Progenitor cell of endocrine pancreas (in vitro differentiated cells): ENCODE results near the gene CRIP3. TPM values are rescaled to one million over a fixed set of nuclear protein-coding genes. Genes with fewer than 3 reads are reported as not detected.
"Not testable (repeated sequence)": the region's sequence is repeated elsewhere in the genome, so short reads cannot be mapped to it uniquely, and the experiment has no call there.

Experiments used
- DNase-seq: peaks from one replicate; pipeline ENCODE4 v3.0.0; 2021; ENCODE audit warnings: low spot score; ENCODE audit not compliant: unreplicated experiment
- H3K27ac Mint-ChIP-seq: 2 replicates; pipeline ENCODE4 v1.8.0; 2021; ENCODE audit warnings: mild to moderate bottlenecking, moderate library complexity, mixed read lengths
- H3K27me3 Mint-ChIP-seq: 2 replicates; pipeline ENCODE4 v1.8.0; 2021; ENCODE audit warnings: mixed read lengths
- H3K36me3 Mint-ChIP-seq: 2 replicates; pipeline ENCODE4 v1.8.0; 2022; ENCODE audit warnings: mixed read lengths; ENCODE audit not compliant: insufficient read depth
- H3K4me1 Mint-ChIP-seq: 2 replicates; pipeline ENCODE4 v1.8.0; 2021; ENCODE audit warnings: low read depth, mixed read lengths
- H3K4me3 Mint-ChIP-seq: 2 replicates; pipeline ENCODE4 v1.8.0; 2021; ENCODE audit warnings: low read depth, mild to moderate bottlenecking, moderate library complexity, mixed read lengths
- H3K9me3 Mint-ChIP-seq: 2 replicates; pipeline ENCODE4 v1.8.0; 2021; ENCODE audit warnings: low read depth, mixed read lengths
- CTCF ChIP-seq: fragments of 200-600 bp; sonication (generic); IDR thresholded peaks from one replicate; pipeline ENCODE4 v1.5.0; 2021; ENCODE audit warnings: antibody characterized with exemption, mild to moderate bottlenecking; ENCODE audit not compliant: unreplicated experiment
- long read RNA-seq: library from polyadenylated mRNA; unstranded; transcript quantifications from one replicate; pipeline ENCODE4 v2.0.0, GENCODE V29; 2020
- total RNA-seq: library from RNA; stranded (reverse); gene quantifications from 2 replicates; pipeline ENCODE4 v1.2.1, GENCODE V29; 2021

CRIP3 gene
- 2.3 and 2.4 TPM in 2 replicates for total RNA-seq
- long read RNA-seq: 0 reads

GRCh38 chr6:43308101-43308989, at the start of gene CRIP3:
Gene CRIP3 (minus strand): TSS chr6:43308826. CDS start chr6:43308792, 34 bp downstream.
- DNase-seq: no peak
- peaks cover 13% of the 10 kb centered on the region for H3K27me3 Mint-ChIP-seq
- H3K27ac Mint-ChIP-seq: no peak within 1 kb of the TSS
- H3K4me1 Mint-ChIP-seq: no peaks in the 10 kb centered on the region
- H3K4me3 Mint-ChIP-seq: peak within 1 kb of the TSS; percentile 64
- H3K36me3 Mint-ChIP-seq: no peaks in the 10 kb centered on the region
- peak; percentile 37 for TF ChIP-seq CTCF
- no peaks in the 10 kb centered on the region for H3K9me3 Mint-ChIP-seq

- no peak overlapping the region for H3K27ac Mint-ChIP-seq
- peaks cover 24% of the 10 kb centered on the region for H3K36me3 Mint-ChIP-seq
- H3K4me1 Mint-ChIP-seq: no peaks in the 10 kb centered on the region
- no peaks in the 10 kb centered on the region for H3K27me3 Mint-ChIP-seq
- H3K9me3 Mint-ChIP-seq: no peaks in the 10 kb centered on the region
- DNase-seq: no peak
- H3K4me3 Mint-ChIP-seq: no peak overlapping the region
- TF ChIP-seq CTCF: peak; percentile 37
These were observed 47.4 kb upstream of the CRIP3 start for GRCh38 chr6:43355862-43356590.

DNA sequence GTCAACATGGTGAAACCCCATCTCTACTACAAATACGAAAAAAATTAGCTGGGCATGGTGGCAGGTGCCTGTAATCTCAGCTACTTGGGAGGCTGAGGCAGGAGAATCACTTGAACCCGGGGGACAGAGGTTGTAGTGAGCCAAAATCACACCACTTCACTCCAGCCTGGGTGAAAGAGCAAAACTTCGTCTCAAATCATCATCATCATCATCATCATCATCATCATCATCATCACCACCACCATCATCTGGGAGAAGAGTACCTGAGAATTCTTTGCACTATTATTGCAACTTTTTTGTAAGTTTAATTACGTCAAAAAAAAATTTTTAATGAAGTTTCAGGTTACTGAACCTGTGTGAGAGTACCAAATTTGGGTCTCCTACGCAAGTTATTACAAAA, 43.3 kb upstream of the CRIP3 start:
- not testable (repeated sequence) for H3K27ac Mint-ChIP-seq, H3K9me3 Mint-ChIP-seq, H3K4me3 Mint-ChIP-seq, H3K27me3 Mint-ChIP-seq, H3K4me1 Mint-ChIP-seq, DNase-seq
- H3K36me3 Mint-ChIP-seq: peaks cover 22% of the 10 kb centered on the region

DNA sequence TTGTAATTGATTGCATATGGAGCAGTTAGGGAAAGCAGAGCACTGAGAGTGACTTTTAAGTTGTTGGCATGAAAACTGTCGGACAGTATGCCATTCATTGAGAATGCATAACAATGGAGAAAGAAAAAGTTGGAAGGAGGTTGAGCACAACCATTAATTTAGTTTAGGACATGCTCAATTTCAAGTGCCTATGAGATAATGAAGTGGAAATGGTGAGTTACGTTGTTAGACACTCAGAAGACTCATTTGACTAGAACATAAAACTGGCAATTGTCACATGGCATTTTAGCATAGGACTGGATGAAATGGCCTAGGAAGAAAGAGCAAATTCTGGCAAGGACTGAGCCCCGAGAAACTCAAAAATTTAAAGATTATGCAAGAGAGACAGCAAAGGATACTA, 38.8 kb upstream of the CRIP3 start:
- DNase-seq: no peak
- Mint-ChIP-seq H3K9me3 (no peaks in the 10 kb centered on the region), H3K4me1 (no peaks in the 10 kb centered on the region), H3K36me3 (peaks cover 15% of the 10 kb centered on the region), H3K4me3 (no peak overlapping the region), H3K27me3 (no peaks in the 10 kb centered on the region), H3K27ac (no peak overlapping the region)
- TF ChIP-seq CTCF: no peak

- H3K9me3 Mint-ChIP-seq: no peaks in the 10 kb centered on the region
- H3K36me3 Mint-ChIP-seq: peaks cover 13% of the 10 kb centered on the region
- no peak overlapping the region for H3K4me3 Mint-ChIP-seq
- DNase-seq: no peak
- H3K27ac Mint-ChIP-seq: no peak overlapping the region
- no peaks in the 10 kb centered on the region for H3K27me3 Mint-ChIP-seq
- no peak for TF ChIP-seq CTCF
- no peaks in the 10 kb centered on the region for H3K4me1 Mint-ChIP-seq
These were observed 38.4 kb upstream of the CRIP3 start for GRCh38 chr6:43347021-43347420.

DNA sequence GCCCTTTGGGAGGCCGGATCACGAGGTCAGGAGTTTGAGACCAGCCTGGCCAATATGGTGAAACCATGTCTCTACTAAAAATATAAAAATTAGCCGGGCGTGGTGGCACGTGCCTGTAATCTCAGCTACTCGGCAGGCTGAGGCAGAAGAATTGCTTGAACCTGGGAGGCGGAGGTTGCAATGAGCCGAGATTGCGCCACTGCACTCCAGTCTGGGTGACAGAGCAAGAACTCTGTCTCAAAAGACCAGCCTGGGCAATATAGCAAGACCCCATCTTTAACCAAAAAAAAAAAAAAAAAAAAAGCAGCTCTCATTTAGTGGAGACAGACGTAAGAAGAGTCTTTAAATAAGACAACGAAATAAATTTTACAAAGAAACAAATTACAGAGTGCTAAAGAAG, 37.6 kb upstream of the CRIP3 start:
- peaks cover 11% of the 10 kb centered on the region for H3K36me3 Mint-ChIP-seq
- not testable (repeated sequence) for H3K27ac Mint-ChIP-seq

More for the DNA sequence above, 37.6 kb upstream of the CRIP3 start:
- not testable (repeated sequence) for H3K4me1 Mint-ChIP-seq, DNase-seq, H3K9me3 Mint-ChIP-seq, H3K27me3 Mint-ChIP-seq, H3K4me3 Mint-ChIP-seq
